CD4-positive, alpha-beta T cell treated with Interleukin-17A for 4 hours (primary cell): Measurements from ENCODE around the gene TTYH2.
"Not testable (repeated sequence)": the region's sequence is repeated elsewhere in the genome, so short reads cannot be mapped to it uniquely, and the experiment has no call there.

Experiments
- DNase-seq: peaks from one replicate; pipeline ENCODE4 v3.0.0-alpha.2; 2020; ENCODE audit warnings: mixed read lengths

The TTYH2 gene

GRCh38 chr17:74239172-74239571 lies 25.8 kb downstream of the TTYH2 start:
- no peak for DNase-seq

GRCh38 chr17:74240618-74241205 lies 27.3 kb downstream of the TTYH2 start:
- no peak for DNase-seq

- DNase-seq, result no peak
These were observed 28.1 kb downstream of the TTYH2 start for GRCh38 chr17:74241431-74241830.

DNA sequence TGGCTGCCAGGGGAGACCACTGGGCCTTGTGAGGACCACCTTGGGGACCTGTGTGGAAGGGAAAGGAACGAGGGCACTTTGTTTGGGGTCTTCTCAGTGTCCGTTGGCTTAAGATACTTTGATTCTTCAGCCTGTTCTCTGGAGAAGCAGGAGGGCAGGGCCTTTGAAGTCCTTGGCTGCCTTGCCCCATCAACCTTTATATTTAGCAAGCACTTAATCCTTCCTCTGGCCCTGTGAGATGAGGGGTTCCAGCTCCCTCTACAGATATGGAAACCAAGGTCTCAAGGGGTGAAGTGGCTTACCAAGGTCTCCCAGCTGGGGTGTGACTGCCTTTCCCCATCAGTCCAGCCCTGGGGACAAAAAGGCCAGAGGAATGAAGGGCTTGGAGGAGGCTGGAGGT lies 28.5 kb downstream of the TTYH2 start:
- no peak for DNase-seq

GRCh38 chr17:74243013-74243755 lies 29.8 kb downstream of the TTYH2 start:
- DNase-seq, result no peak

- DNase-seq, result no peak
These were observed 30.8 kb downstream of the TTYH2 start for GRCh38 chr17:74244128-74244527.

DNA sequence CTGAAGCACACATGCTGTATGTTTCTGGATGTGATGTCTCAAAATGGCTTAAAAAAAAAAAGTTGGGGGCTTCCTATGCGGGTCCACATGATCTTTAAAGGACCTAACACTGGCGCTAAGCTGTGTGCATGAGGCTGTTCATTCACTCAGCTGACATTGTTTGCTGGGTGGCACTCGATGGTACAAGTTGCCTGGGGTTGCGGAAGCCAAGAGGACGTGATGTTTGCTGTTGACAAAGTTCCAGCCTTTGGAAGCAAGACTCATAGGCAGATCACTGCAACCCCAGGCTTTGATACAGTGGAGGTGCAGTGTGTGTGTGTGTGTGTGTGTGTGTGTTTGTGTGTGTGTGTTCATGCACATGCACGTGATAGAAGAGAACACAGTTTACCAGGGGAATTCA lies 31.2 kb downstream of the TTYH2 start:
- no peak for DNase-seq

- no peak for DNase-seq
These were observed 31.9 kb downstream of the TTYH2 start for GRCh38 chr17:74245145-74245831.

DNA sequence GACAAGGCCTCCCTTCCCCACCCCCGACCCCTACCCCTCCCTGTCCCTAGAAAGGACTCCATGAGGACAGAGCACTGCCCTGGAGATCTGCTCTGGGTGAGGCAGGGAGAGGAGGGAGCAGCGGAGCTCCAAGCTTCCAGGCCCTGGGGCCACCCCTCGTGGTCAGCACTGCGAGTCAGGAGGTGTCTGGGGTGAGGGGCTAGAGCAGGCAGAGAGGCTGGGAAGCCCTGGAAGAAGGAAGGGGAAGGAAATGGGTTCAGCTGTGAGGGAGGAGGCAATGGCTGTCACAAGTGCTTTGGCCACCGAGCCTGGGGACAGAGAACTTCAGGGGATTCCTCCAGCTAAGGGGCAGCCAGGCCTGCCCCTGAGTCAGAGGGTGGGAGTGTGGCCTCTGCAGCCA lies 32.5 kb downstream of the TTYH2 start:
- DNase-seq, result no peak

- DNase-seq, result no peak
These were observed 36.4 kb downstream of the TTYH2 start for GRCh38 chr17:74249590-74250270.

GRCh38 chr17:74250324-74250995 lies 37.1 kb downstream of the TTYH2 start:
- no peak for DNase-seq

DNA sequence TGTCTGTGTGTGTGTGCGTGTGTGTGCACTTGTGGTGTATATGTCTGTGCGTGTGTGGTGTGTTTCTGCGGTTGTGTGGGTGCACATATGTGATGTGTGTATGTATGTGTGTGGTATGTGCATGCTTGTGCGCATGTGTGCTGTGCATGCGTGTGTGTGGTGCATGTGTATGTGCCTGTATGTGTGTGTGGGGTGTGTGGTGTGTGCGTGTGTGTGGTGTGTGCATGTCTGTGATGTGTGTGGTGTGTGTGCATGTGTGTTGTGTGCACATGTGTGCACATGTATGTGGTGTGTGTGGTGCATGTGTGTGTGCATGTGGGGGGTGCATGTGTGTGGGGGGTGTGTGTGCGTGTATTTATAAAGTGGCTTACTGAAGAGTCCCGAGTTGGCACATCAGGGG lies 37.7 kb downstream of the TTYH2 start:
- no peak for DNase-seq

DNA sequence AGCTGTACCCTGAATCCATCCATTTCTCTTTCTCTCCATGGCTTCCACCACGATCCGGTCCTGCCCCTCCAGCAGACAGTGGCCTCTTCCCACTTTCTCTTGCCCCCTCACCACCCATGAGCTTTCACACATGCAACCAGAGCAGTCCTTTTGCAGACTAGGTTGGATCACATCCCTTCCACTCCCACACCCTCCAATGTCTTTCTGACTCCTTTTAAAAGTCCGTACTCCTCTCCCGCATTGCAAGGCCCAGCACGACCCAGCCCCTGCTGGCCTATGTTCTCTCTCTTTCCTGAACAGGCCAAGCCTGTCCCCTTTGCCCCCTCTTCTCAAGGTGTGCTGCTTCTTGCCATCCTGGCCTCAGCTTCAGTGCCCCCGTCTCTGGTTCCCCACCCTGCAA lies 38.2 kb downstream of the TTYH2 start:
- no peak for DNase-seq

- no peak for DNase-seq
These were observed 38.8 kb downstream of the TTYH2 start for GRCh38 chr17:74252211-74252610.

DNA sequence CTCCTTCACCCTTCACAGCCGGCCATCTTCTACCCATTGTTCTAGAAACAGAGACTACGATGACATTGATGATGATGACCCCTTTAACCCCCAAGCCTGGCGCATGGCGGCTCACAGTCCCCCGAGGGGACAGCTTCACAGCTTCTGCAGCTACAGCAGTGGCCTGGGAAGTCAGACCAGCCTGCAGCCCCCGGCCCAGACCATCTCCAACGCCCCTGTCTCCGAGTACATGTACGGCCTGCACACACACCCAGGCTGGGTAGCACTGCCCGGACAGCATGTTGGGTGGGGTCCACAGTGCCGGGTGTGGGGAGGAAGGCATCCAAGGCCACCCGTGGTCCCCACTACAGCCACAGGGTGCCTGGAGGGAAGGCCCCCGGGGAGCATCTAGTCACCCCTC lies 39.7 kb downstream of the TTYH2 start:
- DNase-seq, result no peak

DNA sequence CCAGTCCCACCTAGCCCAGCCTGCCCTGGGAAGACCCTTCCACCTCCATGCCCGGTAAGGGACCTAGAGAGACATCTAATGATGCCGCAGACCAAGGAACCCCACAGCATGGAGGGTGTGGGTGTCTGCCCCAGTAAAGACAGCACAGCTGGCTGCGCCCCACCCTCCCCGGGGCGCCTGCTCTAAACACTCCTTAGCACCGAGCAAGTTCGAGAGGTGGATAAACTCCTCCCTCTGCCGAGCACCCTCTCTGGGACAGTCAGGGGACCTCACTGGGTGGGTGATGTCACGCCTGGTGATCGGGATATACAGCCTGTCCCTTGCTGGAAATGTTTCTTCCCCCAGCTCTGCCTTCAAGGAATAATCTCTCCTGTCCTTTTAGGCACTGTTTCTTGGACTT lies 43.9 kb downstream of the TTYH2 start:
- no peak for DNase-seq

DNA sequence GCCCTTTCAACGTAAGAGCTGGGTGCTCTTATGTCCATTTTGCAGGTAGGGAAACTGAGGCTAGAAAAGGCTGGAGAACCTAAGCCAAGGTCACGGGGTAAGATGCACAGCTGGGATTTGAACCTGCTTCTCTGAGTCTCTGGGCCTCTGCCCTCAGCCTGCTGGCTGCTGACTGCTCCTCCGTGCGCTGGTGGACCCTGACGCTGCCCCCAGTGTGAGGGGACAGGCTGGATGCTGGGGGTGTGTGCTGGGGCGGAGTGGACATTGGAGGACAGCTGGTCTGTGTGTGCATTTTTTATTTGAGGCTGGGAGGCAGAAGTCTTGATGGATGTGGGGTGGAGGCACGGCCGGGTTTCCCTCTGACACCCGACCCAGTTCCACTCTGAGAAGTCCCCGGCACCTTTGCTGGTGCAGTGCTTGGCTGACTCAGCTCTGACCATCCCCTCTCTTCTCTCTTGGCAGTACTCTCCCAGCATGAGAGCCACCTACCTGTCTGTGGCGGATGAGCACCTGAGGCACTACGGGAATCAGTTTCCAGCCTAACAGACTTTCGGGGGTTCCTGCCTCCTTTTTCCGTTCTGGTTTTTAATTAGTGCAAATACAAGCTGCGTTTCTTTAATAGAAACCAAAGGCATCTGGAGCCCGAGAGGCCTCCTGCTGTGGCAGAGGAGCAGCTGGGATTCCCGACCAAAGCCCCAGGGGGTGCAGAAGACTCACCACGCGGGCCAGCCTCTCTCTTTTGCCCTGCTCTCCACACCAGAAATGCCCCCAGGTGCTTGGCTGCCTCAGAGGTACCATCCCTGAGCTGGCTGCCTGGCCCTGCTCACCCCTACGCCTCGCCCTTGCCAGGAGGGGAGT lies 46.5 kb downstream of the TTYH2 start:
- no peak for DNase-seq

DNA sequence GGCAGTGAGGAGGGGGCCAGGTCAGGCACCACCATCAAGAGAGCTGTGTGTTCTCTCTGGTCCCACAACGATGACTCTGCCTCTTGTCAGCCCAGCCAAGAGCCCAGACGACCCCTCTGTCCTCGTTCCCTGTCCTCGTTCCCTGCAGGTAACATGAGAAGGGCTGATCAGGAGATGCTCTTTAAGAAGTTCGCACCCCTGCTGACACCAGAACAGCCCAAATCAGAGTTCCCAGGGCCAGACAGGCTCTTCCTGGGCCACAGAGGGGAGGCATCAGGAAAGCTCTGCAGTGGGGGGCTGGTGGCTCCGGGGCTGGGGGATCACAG lies 47.1 kb downstream of the TTYH2 start:
- DNase-seq, result no peak

DNA sequence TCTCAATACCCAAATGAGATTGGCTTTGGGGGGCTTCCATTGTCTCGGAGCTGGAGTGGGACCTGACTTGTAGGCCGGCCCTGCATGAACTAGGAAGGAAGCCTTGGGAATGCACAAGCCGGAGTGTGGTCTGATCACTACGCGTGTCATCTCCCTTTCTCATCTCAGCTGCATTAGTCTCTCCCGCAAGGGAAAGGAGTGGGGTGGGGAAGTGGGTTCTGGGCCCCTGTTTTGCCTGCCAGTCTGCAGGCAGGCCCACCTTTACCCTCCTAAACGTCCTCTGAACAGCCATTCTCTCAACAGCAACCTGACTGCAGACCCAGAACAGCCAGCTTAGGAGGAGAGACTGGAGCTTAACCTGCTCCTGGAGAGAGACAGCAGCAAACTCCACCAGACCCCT lies 49.2 kb downstream of the TTYH2 start:
- DNase-seq, result no peak

- not testable (repeated sequence) for DNase-seq
These were observed 53.7 kb downstream of the TTYH2 start for GRCh38 chr17:74267054-74267453.

GRCh38 chr17:74267579-74267978 lies 54.2 kb downstream of the TTYH2 start:
- no peak for DNase-seq

DNA sequence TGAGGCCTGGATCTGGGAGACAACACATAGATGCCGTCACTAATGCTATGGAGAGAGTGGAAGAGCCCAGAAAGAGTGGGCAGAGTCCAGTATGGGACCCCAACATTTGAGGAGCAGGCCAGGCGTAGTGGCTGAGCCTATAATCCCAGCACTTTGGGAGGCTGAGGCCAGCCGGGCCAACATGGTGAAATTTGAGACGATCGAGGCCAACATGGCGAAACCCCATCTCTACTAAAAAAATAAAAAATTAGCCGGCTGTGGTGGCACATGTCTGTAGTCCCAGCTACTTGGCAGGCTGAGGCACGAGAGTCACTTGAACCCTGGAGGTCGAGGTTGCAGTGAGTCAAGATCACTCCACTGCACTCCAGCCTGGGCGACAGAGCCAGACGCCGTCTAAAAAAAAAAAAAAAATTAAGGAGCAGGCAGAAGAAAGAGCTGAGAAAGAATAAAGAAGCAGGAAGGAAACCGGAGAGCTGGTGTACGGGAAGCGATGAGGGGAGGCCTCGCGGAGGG lies 54.7 kb downstream of the TTYH2 start:
- no peak for DNase-seq
